HCT116 (cell line): ENCODE results near the gene CYB5D1.

Source experiments
- ATF3 ChIP-seq: IDR thresholded peaks from 2 replicates; pipeline ENCODE4 v1.6.1; 2012
- CTCF ChIP-seq, 3 experiments: fragments of 200-600 bp in 1 of 3; sonication (generic) in 1 of 3; IDR thresholded peaks in 2 of 3; conservative IDR thresholded peaks in 1 of 3; 2 replicates each; pipeline ENCODE4 v1.5.1; 2012 to 2017; ENCODE audit warnings: low read depth in 2 of 3, low read length in 2 of 3, antibody characterized with exemption in 1 of 3, borderline replicate concordance in 1 of 3, control low read depth in 1 of 3, mild to moderate bottlenecking in 1 of 3, mixed read lengths in 1 of 3, mixed run types in 1 of 3, moderate library complexity in 1 of 3; ENCODE audit not compliant: insufficient read depth in 1 of 3
- EZH2 ChIP-seq: fragments of 200-600 bp; sonication (generic); IDR thresholded peaks from 2 replicates; pipeline ENCODE4 v1.6.1; 2017; ENCODE audit warnings: antibody characterized with exemption, mixed run types
- EZH2phosphoT487 ChIP-seq: fragments of 200-600 bp; IDR thresholded peaks from 2 replicates; pipeline ENCODE4 v1.6.1; 2018; ENCODE audit warnings: antibody characterized with exemption, borderline replicate concordance
- JUND ChIP-seq: IDR thresholded peaks from 2 replicates; pipeline ENCODE4 v1.6.1; 2012
- MAX ChIP-seq: IDR thresholded peaks from 2 replicates; pipeline ENCODE4 v1.6.1; 2012
- POLR2A ChIP-seq: IDR thresholded peaks from 2 replicates; pipeline ENCODE4 v1.7.0; 2011; ENCODE audit warnings: borderline replicate concordance; ENCODE audit not compliant: insufficient read depth, insufficient read length; ENCODE audit errors: extremely low read depth
- POLR2AphosphoS5 ChIP-seq: IDR thresholded peaks from 2 replicates; pipeline ENCODE4 v1.6.1; 2011; ENCODE audit warnings: mild to moderate bottlenecking, low read depth, low read length, moderate library complexity
- RAD21 ChIP-seq: IDR thresholded peaks from 2 replicates; pipeline ENCODE4 v1.6.1; 2012; ENCODE audit warnings: low read depth, mild to moderate bottlenecking
- REST ChIP-seq: IDR thresholded peaks from 2 replicates; pipeline ENCODE4 v1.6.1; 2012; ENCODE audit warnings: low read depth
- SIN3A ChIP-seq: IDR thresholded peaks from 2 replicates; pipeline ENCODE4 v1.6.1; 2012; ENCODE audit warnings: low read depth
- SRF ChIP-seq: IDR thresholded peaks from 2 replicates; pipeline ENCODE4 v1.6.1; 2012; ENCODE audit warnings: low read depth
- YY1 ChIP-seq: IDR thresholded peaks from 2 replicates; pipeline ENCODE4 v1.6.1; 2011; ENCODE audit warnings: low read length, low read depth, moderate library complexity, mild to moderate bottlenecking; ENCODE audit not compliant: insufficient replicate concordance; ENCODE audit errors: extremely low read depth
- ZBTB33 ChIP-seq: IDR thresholded peaks from 2 replicates; pipeline ENCODE4 v1.6.1; 2011; ENCODE audit warnings: mild to moderate bottlenecking, low read length, moderate library complexity; ENCODE audit not compliant: insufficient replicate concordance; ENCODE audit errors: extremely low read depth

GRCh38 chr17:7822126-7822525, 35.7 kb upstream of the CYB5D1 start:
- TF ChIP-seq CTCF (IDR thresholded peaks at IDR 0.05 in 2 of 3, conservative IDR thresholded peaks at IDR 0.05 in 1 of 3; ENCODE audit: borderline replicate concordance in 1 of 3, insufficient read depth in 1 of 3, low read depth in 2 of 3, low read length in 2 of 3), result no peak
- no peak for TF ChIP-seq POLR2A
- TF ChIP-seq EZH2, result no peak
- TF ChIP-seq ATF3, result no peak
- TF ChIP-seq SRF, result no peak
- no peak for TF ChIP-seq SIN3A
- no peak for TF ChIP-seq JUND
- no peak for TF ChIP-seq EZH2phosphoT487
- TF ChIP-seq RAD21, result no peak
- TF ChIP-seq POLR2AphosphoS5, result no peak
- TF ChIP-seq YY1, result no peak
- no peak for TF ChIP-seq REST
- TF ChIP-seq ZBTB33, result no peak
- TF ChIP-seq MAX, result no peak
